ENCODE results near the gene RALB. TPM values are rescaled to one million over a fixed set of nuclear protein-coding genes. Genes with fewer than 3 reads are reported as not detected.

Gene RALB
- polyA plus RNA-seq, 1 donor (not counting 4 experiments of a cell fraction or from before 2014, with no cell fraction given): 80.8 TPM

DNA sequence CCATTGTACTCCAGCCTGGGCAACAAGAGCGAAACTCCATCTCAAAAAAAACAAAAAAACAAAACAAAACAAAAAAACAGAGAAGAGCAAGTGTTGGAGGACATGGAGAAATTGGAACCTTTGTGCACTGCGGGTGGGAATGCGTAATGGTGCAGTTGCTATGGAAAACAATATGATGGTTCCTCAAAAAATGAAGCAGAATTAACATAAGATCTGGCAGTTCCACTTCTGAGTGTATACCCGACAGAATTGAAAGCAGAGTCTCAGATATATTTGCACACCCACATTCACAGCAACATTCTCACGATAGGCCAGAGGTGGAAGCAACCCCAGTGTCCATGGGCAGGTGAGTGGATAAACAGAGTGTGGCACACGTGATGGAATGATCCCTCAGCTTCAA lies 11.0 kb upstream of the RALB start:
- H3K4me1 ChIP-seq (ENCODE audit: control insufficient read depth, extremely low read depth, insufficient read depth, low read length): peaks cover 37% of the 10 kb centered on the region
- H3K9ac ChIP-seq (ENCODE audit: control insufficient read depth, extremely low read depth, insufficient read depth, low read length): no peak overlapping the region

DNA sequence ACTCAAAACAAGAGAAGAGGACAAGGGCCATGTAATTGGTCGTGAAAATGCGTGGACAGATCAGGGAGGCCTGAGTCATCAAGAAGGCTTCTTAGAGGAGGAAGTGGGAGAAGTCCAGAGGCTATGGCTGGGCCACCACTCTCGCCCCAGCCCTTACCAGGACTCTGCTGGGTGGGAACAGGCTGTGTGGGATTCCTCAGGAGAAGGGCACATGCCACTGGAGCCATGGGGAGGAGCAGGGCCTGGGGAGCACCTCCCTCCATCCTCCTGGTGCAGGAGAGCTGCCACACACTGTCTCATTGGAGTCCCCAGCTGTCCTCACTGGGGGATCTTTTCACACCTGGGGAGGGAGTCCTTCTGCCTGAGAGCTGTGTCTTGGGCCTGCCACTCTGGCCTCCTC lies 9.4 kb upstream of the RALB start:
- no peak overlapping the region for H3K4me2 ChIP-seq (ENCODE audit: control insufficient read depth, extremely low read depth, insufficient read depth, low read depth, low read length)
- H3K9me3 ChIP-seq (ENCODE audit: control insufficient read depth, low read depth, low read length): no peaks in the 10 kb centered on the region
- H3K4me3 ChIP-seq (ENCODE audit: control insufficient read depth in 2 of 3, extremely low read depth in 1 of 3, insufficient read depth in 2 of 3, low read depth in 1 of 3, low read length in 3 of 3): no peak overlapping the region
- no peak overlapping the region for H3K9ac ChIP-seq (ENCODE audit: control insufficient read depth, extremely low read depth, insufficient read depth, low read length)
- H4K20me1 ChIP-seq (ENCODE audit: control insufficient read depth, extremely low read depth, insufficient read depth, low read length): no peaks in the 10 kb centered on the region
- H3K36me3 ChIP-seq (ENCODE audit: control insufficient read depth in 2 of 2, extremely low read depth in 1 of 2, insufficient read depth in 2 of 2, low read length in 2 of 2): no peaks in the 10 kb centered on the region
- H3K27me3 ChIP-seq (ENCODE audit: control insufficient read depth, extremely low read depth, insufficient read depth, low read length): no peaks in the 10 kb centered on the region
- no peaks in the 10 kb centered on the region for H3K79me2 ChIP-seq (ENCODE audit: control insufficient read depth, insufficient read depth, low read length)
- peak overlapping the region; percentile 6 for H2AFZ ChIP-seq (ENCODE audit: control insufficient read depth, low read length)
- DNase-seq (ENCODE audit: low read depth, low spot score) (no peak), FAIRE-seq (no peak)
- dilution Hi-C loops (cut with MboI; ENCODE audit: extremely low pct_ligation_motif_present, low sequenced_read_pairs): no loop called here
- H3K27ac ChIP-seq (ENCODE audit: control insufficient read depth, insufficient read depth, low read length): no peak overlapping the region
- H3K4me1 ChIP-seq (ENCODE audit: control insufficient read depth, extremely low read depth, insufficient read depth, low read length): peaks cover 43% of the 10 kb centered on the region
- no peak for TF ChIP-seq EZH2 (IDR thresholded peaks at IDR 0.05; ENCODE audit: low read length)
- TF ChIP-seq, protein P1, sequence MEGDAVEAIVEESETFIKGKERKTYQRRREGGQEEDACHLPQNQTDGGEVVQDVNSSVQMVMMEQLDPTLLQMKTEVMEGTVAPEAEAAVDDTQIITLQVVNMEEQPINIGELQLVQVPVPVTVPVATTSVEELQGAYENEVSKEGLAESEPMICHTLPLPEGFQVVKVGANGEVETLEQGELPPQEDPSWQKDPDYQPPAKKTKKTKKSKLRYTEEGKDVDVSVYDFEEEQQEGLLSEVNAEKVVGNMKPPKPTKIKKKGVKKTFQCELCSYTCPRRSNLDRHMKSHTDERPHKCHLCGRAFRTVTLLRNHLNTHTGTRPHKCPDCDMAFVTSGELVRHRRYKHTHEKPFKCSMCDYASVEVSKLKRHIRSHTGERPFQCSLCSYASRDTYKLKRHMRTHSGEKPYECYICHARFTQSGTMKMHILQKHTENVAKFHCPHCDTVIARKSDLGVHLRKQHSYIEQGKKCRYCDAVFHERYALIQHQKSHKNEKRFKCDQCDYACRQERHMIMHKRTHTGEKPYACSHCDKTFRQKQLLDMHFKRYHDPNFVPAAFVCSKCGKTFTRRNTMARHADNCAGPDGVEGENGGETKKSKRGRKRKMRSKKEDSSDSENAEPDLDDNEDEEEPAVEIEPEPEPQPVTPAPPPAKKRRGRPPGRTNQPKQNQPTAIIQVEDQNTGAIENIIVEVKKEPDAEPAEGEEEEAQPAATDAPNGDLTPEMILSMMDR (optimal IDR thresholded peaks at IDR 0.05 in 1 of 3, IDR thresholded peaks at IDR 0.05 in 1 of 3, conservative IDR thresholded peaks at IDR 0.05 in 1 of 3; ENCODE audit: extremely low read depth in 1 of 3, insufficient read depth in 2 of 3, low read length in 3 of 3): no peak
- peaks cover 2% of the 10 kb centered on the region for H3K9me1 ChIP-seq (ENCODE audit: control insufficient read depth, extremely low read depth, insufficient read depth, low read length)

More for the DNA sequence above, 11.0 kb upstream of the RALB start:
- TF ChIP-seq, protein P1 (optimal IDR thresholded peaks at IDR 0.05 in 1 of 3, IDR thresholded peaks at IDR 0.05 in 1 of 3, conservative IDR thresholded peaks at IDR 0.05 in 1 of 3; ENCODE audit: extremely low read depth in 1 of 3, insufficient read depth in 2 of 3, low read length in 3 of 3): no peak
- TF ChIP-seq EZH2 (IDR thresholded peaks at IDR 0.05; ENCODE audit: low read length): no peak
- Histone ChIP-seq H3K36me3 (ENCODE audit: control insufficient read depth in 2 of 2, extremely low read depth in 1 of 2, insufficient read depth in 2 of 2, low read length in 2 of 2) (no peaks in the 10 kb centered on the region), H3K4me2 (ENCODE audit: control insufficient read depth, extremely low read depth, insufficient read depth, low read depth, low read length) (no peak overlapping the region), H3K9me3 (ENCODE audit: control insufficient read depth, low read depth, low read length) (no peaks in the 10 kb centered on the region), H3K4me3 (ENCODE audit: control insufficient read depth in 2 of 3, extremely low read depth in 1 of 3, insufficient read depth in 2 of 3, low read depth in 1 of 3, low read length in 3 of 3) (no peak overlapping the region), H4K20me1 (ENCODE audit: control insufficient read depth, extremely low read depth, insufficient read depth, low read length) (no peaks in the 10 kb centered on the region), H3K27ac (ENCODE audit: control insufficient read depth, insufficient read depth, low read length) (no peak overlapping the region), H3K9me1 (ENCODE audit: control insufficient read depth, extremely low read depth, insufficient read depth, low read length) (peaks cover 2% of the 10 kb centered on the region), H2AFZ (ENCODE audit: control insufficient read depth, low read length) (no peak overlapping the region), H3K79me2 (ENCODE audit: control insufficient read depth, insufficient read depth, low read length) (no peaks in the 10 kb centered on the region), H3K27me3 (ENCODE audit: control insufficient read depth, extremely low read depth, insufficient read depth, low read length) (no peaks in the 10 kb centered on the region)
- DNase-seq (ENCODE audit: low read depth, low spot score) (no peak), FAIRE-seq (no peak)
- dilution Hi-C loops (cut with MboI; ENCODE audit: extremely low pct_ligation_motif_present, low sequenced_read_pairs): no loop called here
